Common myeloid progenitor, CD34-positive (primary cell): ENCODE data around the gene PACRG.

Experiments
- CTCF ChIA-PET: fragments of 350-600 bp; sonication (Branson Sonifier 250); formaldehyde crosslinking; loops from one replicate; lab custom pipeline; 2021; ENCODE audit warnings: antibody characterized with exemption; lab: Charles Lee
- POLR2A ChIA-PET: fragments of 350-600 bp; sonication (Branson Sonifier 250); formaldehyde crosslinking; loops from one replicate; lab custom pipeline; 2021; ENCODE audit warnings: antibody characterized with exemption; lab: Charles Lee
- DNase-seq, 3 donors: peaks; one replicate each; pipeline versions ENCODE4 v3.0.0 to v3.0.0-alpha.2; 2013
- H3K27ac ChIP-seq, 2 experiments: 1 replicate in 1 of 2; 2 replicates in 1 of 2; pipeline ENCODE4 v1.7.0; 2013; ENCODE audit warnings: inconsistent platforms in 2 of 2, low read length in 2 of 2, mild to moderate bottlenecking in 2 of 2, low read depth in 1 of 2, moderate library complexity in 1 of 2; ENCODE audit not compliant: severe bottlenecking in 2 of 2, insufficient read depth in 1 of 2, poor library complexity in 1 of 2
- H3K27me3 ChIP-seq, 5 experiments: replicated peaks in 2 of 5; 1 replicate in 3 of 5; 2 replicates in 2 of 5; pipeline versions ENCODE4 v1.6.1 to v1.7.0; 2013; ENCODE audit warnings: low read length in 4 of 5, mild to moderate bottlenecking in 2 of 5, moderate library complexity in 2 of 5, inconsistent platforms in 1 of 5; ENCODE audit not compliant: insufficient read depth in 5 of 5, control insufficient read depth in 4 of 5
- H3K36me3 ChIP-seq, 4 experiments: 1 replicate in 2 of 4; 2 replicates in 2 of 4; pipeline versions ENCODE4 v1.6.1 to v1.7.0; 2013; ENCODE audit warnings: low read length in 3 of 4, control low read depth in 1 of 4, mild to moderate bottlenecking in 1 of 4; ENCODE audit not compliant: control insufficient read depth in 4 of 4, insufficient read depth in 4 of 4
- H3K4me1 ChIP-seq, 4 experiments: 1 replicate in 3 of 4; 2 replicates in 1 of 4; pipeline versions ENCODE4 v1.6.1 to v1.7.1; 2013; ENCODE audit warnings: low read length in 3 of 4, mild to moderate bottlenecking in 3 of 4, control low read depth in 1 of 4, inconsistent platforms in 1 of 4, moderate library complexity in 1 of 4; ENCODE audit not compliant: control insufficient read depth in 4 of 4, insufficient read depth in 4 of 4; ENCODE audit errors: control extremely low read depth in 1 of 4
- H3K4me3 ChIP-seq, 7 experiments: 1 replicate in 4 of 7; 2 replicates in 3 of 7; pipeline versions ENCODE4 v1.5.1 to v1.7.0; 2013; ENCODE audit warnings: mild to moderate bottlenecking in 7 of 7, low read length in 6 of 7, moderate library complexity in 6 of 7, inconsistent platforms in 2 of 7, low read depth in 2 of 7, control low read depth in 1 of 7; ENCODE audit not compliant: insufficient read depth in 4 of 7, control insufficient read depth in 1 of 7; ENCODE audit errors: extremely low read depth in 1 of 7
- H3K9me3 ChIP-seq, 5 experiments: 1 replicate in 4 of 5; 2 replicates in 1 of 5; pipeline versions ENCODE4 v1.6.1 to v1.7.1; 2013; ENCODE audit warnings: low read length in 4 of 5, mild to moderate bottlenecking in 2 of 5, inconsistent platforms in 1 of 5, low read depth in 1 of 5, moderate library complexity in 1 of 5; ENCODE audit not compliant: control insufficient read depth in 4 of 5, insufficient read depth in 2 of 5; ENCODE audit errors: control extremely low read depth in 1 of 5
- WGBS: methylation state at CpG from one replicate; pipeline ENCODE4 v1.1.5; 2013; ENCODE audit not compliant: insufficient coverage; 5-methylcytosine and 5-hydroxymethylcytosine counted together

PACRG gene

GRCh38 chr6:163335671-163336545, 608.1 kb downstream of the PACRG start:
- H3K9me3 ChIP-seq, result no peaks in the 10 kb centered on the region
- peaks cover 0 to 23% (median 13%) of the 10 kb centered on the region in 4 experiments for H3K4me1 ChIP-seq
- H3K27me3 ChIP-seq, result no peaks in the 10 kb centered on the region
- H3K27ac ChIP-seq, result no peak overlapping the region
- DNase-seq, result peak; percentile 9 to 51 (median 37)
- ChIA-PET CTCF (interaction anchor here (1.3 kb wide), 1 partner anchor 39 kb away, joined by 3 read pairs; no protein-coding TSS in a partner anchor), POLR2A (interaction anchor here (0.7 kb wide), 1 partner anchor 1961 kb away, joined by 3 read pairs; no protein-coding TSS in a partner anchor)
- H3K36me3 ChIP-seq, result no peaks in the 10 kb centered on the region
- peak overlapping the region in 3 of 7 experiments; percentile 34 to 50 (median 38) for H3K4me3 ChIP-seq
- 1% methylated on average over 16 of the region's 29 CpGs for WGBS

- Histone ChIP-seq H3K9me3 (no peaks in the 10 kb centered on the region), H3K36me3 (no peaks in the 10 kb centered on the region), H3K4me1 (peaks cover 0 to 23% (median 13%) of the 10 kb centered on the region in 4 experiments), H3K27ac (no peak overlapping the region), H3K4me3 (no peak overlapping the region), H3K27me3 (no peaks in the 10 kb centered on the region)
- ChIA-PET POLR2A (no interaction called here), CTCF (no interaction called here)
- WGBS, result 97% methylated on average over 10 of the region's 12 CpGs
- no peak for DNase-seq
Measured at GRCh38 chr6:163336961-163337360, 609.2 kb downstream of the PACRG start.

- no peak for DNase-seq
- H3K27ac ChIP-seq, result no peak overlapping the region
- CTCF ChIA-PET, result no interaction called here
Measured at GRCh38 chr6:163337958-163338357, 610.2 kb downstream of the PACRG start.

GRCh38 chr6:163338671-163339405, 611.1 kb downstream of the PACRG start:
- no peak overlapping the region for H3K4me3 ChIP-seq
- H3K27me3 ChIP-seq, result no peaks in the 10 kb centered on the region
- no peaks in the 10 kb centered on the region for H3K9me3 ChIP-seq
- CTCF ChIA-PET, result interaction anchor here (1.2 kb wide), 1 partner anchor 14 kb away, joined by 3 read pairs; no protein-coding TSS in a partner anchor
- WGBS, result 90% methylated on average over 8 of the region's 12 CpGs
- peaks cover 0 to 23% (median 13%) of the 10 kb centered on the region in 4 experiments for H3K4me1 ChIP-seq
- no peak for DNase-seq
- POLR2A ChIA-PET, result no interaction called here
- H3K36me3 ChIP-seq, result no peaks in the 10 kb centered on the region
- no peak overlapping the region for H3K27ac ChIP-seq

More at GRCh38 chr6:163337958-163338357, 610.2 kb downstream of the PACRG start:
- POLR2A ChIA-PET, result no interaction called here
- H3K4me1 ChIP-seq, result peaks cover 0 to 23% (median 13%) of the 10 kb centered on the region in 4 experiments
- H3K9me3 ChIP-seq, result no peaks in the 10 kb centered on the region
- no peaks in the 10 kb centered on the region for H3K36me3 ChIP-seq
- 100% methylated on average over 2 of the region's 3 CpGs for WGBS
- H3K4me3 ChIP-seq, result no peak overlapping the region
- H3K27me3 ChIP-seq, result no peaks in the 10 kb centered on the region

- no peak for DNase-seq
- ChIA-PET POLR2A (no interaction called here), CTCF (interaction anchor here (1.2 kb wide), 1 partner anchor 15 kb away, joined by 3 read pairs; no protein-coding TSS in a partner anchor)
- Histone ChIP-seq H3K9me3 (no peaks in the 10 kb centered on the region), H3K27me3 (no peaks in the 10 kb centered on the region), H3K4me3 (no peak overlapping the region), H3K36me3 (no peaks in the 10 kb centered on the region), H3K27ac (no peak overlapping the region), H3K4me1 (peaks cover 0 to 23% (median 13%) of the 10 kb centered on the region in 4 experiments)
- WGBS, result no CpG with 5 or more reads among the region's 5 CpGs
Measured at GRCh38 chr6:163339466-163339865, 611.7 kb downstream of the PACRG start.

- H3K4me3 ChIP-seq, result no peak overlapping the region
- DNase-seq, result no peak
- no peak overlapping the region for H3K27ac ChIP-seq
- no peaks in the 10 kb centered on the region for H3K36me3 ChIP-seq
- peaks cover 0 to 20% (median 8%) of the 10 kb centered on the region in 4 experiments for H3K4me1 ChIP-seq
- no peaks in the 10 kb centered on the region for H3K27me3 ChIP-seq
- CTCF ChIA-PET, result interaction anchor here (0.8 kb wide), 1 partner anchor 13 kb away, joined by 3 read pairs; no protein-coding TSS in a partner anchor
- no peaks in the 10 kb centered on the region for H3K9me3 ChIP-seq
- POLR2A ChIA-PET, result no interaction called here
- 97% methylated on average over 13 of the region's 19 CpGs for WGBS
Measured at GRCh38 chr6:163340201-163340887, 612.6 kb downstream of the PACRG start.
